DMS79 (cell line): Measurements from ENCODE around the gene CACNG1.

Experiments
- DNase-seq: peaks from one replicate; lab custom pipeline; 2025; lab: John Stamatoyannopoulos, UW

CACNG1 gene, protein sequence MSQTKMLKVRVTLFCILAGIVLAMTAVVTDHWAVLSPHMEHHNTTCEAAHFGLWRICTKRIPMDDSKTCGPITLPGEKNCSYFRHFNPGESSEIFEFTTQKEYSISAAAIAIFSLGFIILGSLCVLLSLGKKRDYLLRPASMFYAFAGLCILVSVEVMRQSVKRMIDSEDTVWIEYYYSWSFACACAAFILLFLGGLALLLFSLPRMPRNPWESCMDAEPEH

GRCh38 chr17:67044016-67044772 lies at the start of gene CACNG1:
Gene CACNG1 (plus strand): TSS chr17:67044554. CDS start chr17:67044661, 107 bp downstream.
- DNase-seq, result no peak

DNA sequence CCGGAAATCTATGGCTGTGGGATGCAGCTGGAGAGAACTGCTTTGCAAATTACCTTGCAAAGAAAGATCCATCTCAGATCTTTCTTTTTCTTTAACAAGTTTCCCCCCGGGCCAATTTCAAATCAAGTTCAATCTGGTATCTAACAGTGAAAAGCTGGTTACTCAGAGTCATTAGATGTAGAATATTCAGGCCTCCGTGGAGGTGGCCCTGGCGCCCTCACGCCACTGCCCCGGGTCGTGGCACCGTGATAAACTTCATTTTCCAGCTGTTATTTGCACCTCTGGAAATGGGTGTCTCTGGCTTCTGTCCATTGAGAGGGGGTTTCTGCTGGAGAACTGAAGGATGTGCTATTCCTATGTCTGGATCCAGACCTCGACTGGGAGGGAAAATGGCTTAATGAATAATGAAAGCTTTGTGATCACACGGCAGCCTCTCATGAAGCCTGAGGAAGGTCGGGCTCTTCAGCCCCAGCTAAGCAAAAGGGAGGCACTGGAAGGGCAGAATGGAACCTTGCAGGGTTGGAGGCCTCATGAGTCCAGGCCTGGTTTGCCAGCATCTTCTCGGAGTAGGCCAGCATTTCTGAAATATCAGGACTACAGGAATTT lies 49.3 kb upstream of the CACNG1 start:
- no peak for DNase-seq

DNA sequence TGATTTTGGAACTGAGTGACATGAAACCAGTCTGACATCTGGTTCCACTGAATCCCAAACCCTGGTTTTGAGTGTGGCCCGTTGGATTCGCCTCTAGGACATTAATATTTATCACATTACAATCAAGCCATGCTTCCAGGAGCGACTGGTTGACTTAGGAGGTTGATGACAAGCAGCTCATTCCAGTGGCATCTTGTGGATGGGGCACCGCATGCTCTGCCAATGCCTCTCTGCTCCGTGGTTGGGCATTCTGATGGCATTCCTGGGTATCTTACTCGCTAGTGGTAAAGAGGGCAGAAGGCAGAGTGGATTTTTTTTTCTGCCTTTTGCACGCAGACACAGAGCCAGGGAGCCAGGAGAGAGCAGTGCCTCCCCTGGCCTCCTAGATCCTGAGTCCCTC lies 48.4 kb upstream of the CACNG1 start:
- no peak for DNase-seq

DNA sequence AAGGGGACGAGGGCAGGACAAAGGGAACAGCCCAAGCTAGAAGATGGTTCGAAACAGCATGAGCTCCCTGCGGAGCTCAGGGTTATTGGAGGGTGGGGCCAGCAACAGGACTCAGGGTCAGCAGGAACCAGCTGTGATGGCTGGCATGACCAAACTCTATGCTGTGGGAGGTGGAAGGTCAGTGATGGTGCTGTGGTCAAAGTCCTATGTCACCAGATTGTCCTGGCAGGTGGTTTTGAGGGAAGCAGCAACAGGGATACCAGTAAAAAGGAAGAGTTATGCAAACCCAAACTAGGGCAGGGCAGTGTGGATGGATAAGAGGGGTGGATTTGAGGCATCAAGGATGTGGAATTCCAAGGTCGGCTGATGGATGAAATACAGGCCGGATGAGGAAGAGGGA lies 47.4 kb upstream of the CACNG1 start:
- no peak for DNase-seq

- DNase-seq, result no peak
Observed at GRCh38 chr17:67003231-67003630, 41.1 kb upstream of the CACNG1 start.

- no peak for DNase-seq
Observed at GRCh38 chr17:67004181-67004580, 40.2 kb upstream of the CACNG1 start.

- no peak for DNase-seq
Observed at GRCh38 chr17:67007266-67007665, 37.1 kb upstream of the CACNG1 start.

DNA sequence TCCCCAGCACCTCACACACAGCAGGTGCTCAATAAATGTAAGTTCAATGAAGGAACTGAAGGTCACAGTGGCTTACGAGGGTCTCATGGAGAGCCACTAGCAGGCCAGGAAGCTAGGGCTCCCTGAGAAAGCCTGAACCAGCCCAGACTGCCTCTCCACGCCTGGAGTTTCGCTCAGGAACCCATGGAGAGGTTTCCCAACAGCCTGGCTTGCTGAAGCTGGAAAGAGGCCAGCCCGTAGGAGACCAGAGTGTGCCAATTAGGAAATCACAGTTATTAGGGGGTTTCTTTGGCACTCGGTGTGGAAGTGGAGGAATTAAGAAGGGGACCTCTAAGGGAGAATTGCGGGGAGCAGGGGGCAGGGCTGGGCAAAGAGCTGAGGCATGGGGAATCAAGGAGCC lies 36.3 kb upstream of the CACNG1 start:
- no peak for DNase-seq

GRCh38 chr17:67011527-67012175 lies 32.7 kb upstream of the CACNG1 start:
- DNase-seq, result no peak

DNA sequence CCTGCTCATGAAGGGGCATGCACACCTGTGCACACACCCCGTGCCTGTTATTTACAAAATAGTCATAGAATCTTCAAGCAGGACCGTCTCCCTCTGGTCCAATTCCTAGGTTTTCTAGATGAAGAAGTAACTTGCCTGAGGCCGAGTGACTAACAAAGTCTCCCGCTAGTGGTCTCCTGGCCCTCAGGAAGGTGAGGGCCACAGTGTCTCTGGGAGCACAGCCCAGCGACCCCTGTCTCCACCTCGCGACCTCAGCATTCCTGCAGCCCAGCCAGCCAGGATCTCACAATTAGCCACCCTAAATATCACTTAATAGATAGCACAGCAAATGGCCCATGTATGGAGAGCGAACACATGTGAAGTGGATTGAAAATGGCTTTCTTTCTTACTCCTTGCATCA lies 30.5 kb upstream of the CACNG1 start:
- no peak for DNase-seq

- no peak for DNase-seq
Observed at GRCh38 chr17:67015001-67015400, 29.4 kb upstream of the CACNG1 start.

DNA sequence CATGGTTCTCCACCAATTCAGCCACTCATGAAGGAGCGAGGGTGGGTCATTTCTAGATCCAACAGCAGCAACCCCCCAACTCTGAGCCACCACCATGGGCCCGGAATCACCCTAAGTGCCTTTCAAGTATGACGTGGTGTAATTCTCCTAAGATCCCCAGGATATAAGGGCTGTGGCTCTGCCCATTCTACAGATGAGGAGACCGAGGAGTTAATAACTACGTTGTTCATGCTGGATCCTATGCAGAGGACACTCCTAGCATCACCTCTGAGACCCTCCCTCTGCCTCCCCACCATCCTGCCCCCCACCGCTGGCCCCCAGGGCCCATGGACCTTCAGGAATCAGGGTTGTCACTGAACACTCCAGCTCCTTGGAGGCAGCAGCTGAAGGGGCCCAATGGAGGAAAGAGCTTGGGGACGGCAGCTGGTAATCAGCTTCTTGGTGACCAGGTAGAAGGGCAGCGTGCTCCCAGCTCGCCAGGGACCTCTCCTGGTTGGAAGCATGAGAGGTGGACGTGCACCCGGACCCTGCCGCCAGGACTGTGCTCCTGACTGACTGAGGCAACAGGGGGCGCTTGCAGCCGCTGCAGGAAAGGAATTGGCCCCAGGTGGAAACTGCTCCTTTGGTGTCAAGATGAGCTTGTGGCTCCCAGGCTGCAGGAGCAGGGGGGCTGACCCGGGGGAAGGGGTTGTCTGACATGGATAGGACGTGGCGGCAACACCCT lies 28.2 kb upstream of the CACNG1 start:
- no peak for DNase-seq

DNA sequence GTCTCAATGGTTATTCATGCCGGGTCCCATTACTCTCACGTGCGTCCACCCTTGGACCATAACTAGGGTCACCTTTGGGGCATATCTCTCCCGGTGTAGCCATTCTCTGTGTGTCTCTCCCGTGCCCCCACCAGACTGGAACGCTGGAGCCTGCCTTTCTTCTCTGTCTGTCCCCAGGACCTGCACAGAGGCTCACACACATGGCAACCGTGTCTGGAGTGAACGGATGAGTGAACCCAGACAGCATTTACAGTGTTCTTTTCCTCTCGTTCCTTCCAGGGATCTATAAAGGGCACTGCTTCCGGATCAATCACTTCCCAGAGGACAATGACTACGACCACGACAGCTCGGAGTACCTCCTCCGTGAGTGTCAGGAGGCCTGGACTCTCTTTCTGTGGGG lies 26.4 kb upstream of the CACNG1 start:
- DNase-seq, result no peak

- no peak for DNase-seq
Observed at GRCh38 chr17:67018471-67019434, 25.6 kb upstream of the CACNG1 start.

DNA sequence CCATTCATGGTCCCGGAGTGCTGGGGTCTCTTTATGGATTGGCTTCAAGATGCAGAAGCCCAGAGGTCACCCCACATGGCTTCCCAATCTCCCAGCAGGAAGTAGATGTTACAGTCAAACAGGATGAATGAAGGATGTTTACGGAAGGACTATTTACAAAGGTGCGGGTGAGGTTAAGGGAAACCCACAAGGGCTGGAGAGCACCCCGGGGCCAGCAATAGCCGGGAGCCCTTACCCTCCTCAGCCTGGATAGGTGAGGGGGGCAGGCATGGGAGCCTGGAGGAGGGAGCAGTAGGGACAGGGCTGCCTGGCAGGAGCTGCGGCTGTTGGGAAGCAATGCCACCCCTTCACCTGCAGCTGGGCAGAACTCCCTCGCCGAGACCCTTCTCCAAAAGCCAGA lies 24.5 kb upstream of the CACNG1 start:
- DNase-seq, result no peak

DNA sequence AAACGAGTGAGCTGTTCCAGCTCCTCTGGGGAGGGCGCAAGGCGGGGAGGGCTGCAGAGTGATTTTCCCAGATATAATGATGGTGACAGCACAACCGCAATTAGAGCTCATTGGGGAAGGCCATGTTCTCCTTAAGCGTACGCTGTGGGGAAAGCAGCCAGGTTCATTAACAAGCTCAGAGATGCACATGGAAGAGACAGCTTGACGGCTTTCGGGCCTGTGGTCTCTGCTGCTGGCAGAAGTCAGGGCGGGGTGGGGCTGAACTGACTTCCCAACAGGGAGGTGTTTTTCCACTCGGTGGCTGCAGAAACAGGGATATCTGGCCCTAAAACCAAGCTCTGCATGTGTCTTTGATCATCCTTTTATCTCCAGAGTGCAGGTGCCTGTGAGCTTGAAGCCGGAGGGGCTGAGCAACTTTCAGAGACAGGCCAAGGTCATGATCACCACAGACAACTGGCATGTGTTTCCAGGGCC lies 24.0 kb upstream of the CACNG1 start:
- no peak for DNase-seq

DNA sequence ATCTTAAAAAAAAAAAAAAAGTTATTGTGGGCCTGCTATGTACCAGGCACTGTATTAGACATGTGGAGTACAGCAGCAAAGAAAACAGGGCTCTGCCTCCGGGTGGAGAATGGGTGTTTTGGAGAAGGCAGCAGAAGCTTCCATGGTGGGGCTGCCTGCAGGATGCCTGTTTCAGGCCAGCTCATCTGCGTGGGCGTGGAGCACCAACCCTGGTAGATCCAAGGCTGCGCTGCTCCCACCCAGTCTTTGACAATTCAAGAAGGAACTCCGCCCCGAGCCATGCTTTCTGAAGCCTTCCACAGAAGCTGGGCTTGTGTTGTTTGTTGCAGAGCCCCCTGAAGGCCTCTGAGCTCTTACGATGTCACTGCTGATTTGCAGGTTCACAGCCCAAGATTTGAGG lies 23.2 kb upstream of the CACNG1 start:
- no peak for DNase-seq

DNA sequence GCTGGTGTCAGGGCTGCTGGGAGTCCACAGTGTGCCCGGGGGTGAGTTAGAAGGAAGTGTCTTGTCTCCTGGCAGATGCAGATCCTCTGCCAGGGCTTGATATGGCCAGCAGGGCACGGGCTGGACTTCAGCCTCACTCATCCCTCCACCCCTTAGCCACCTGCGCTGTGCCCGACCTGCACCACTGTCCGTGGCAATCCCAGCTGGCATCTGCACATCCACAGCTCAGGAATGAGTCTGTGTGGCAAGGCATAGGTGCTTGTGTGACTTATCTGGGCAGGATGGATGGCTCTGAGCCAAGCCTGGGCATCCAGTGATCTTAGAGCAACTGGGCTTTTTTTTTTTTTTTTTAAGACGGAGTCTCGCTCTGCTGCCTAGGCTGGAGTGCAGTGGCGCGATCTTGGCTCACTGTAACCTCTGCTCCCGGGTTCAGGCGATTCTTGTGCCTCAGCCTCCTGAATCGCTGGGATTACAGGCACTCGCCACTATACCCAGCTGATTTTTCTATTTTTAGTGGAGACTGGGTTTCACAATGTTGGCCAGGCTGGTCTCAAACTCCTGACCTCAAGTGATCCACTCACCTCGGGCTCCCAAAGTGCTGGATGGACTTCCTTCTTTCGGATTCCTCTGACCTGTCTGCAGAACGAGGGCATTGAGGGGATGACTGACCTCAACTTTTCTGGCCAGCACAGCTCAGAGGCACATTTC lies 22.5 kb upstream of the CACNG1 start:
- DNase-seq, result no peak

DNA sequence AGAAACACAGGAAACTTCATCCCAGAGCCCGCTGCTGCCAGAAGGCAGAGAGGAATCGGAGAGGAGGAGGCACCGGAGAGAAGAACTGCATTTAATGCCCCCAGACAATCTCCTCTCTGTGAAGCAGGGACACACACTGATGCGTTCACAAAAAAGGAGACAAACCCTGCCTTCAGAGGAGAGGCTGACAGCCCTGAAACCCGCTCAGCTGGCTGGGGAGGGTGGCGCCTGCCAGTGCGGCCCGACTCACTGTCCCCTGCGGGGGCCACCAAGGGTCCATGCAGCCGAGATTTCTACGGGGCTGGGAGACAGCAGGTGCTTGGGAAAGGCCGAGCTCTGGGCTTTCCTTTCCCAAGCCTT lies 21.9 kb upstream of the CACNG1 start:
- no peak for DNase-seq

DNA sequence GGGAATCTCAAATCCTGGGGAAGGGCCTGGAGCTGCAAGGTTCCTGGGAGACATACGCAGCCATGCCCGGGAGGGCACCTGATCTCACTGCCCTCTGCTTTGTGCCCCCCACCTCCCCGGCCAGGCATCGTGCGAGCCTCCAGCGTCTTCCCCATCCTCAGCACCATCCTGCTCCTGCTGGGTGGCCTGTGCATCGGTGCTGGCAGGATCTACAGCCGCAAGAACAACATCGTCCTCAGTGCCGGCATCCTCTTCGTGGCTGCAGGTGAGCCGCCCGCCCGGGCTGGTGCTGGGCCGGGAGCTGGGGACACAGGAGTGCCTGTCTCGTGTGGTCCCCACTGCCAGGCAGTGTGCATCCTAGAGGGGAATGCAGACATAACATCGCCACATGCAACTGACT lies 19.6 kb upstream of the CACNG1 start:
- DNase-seq, result no peak
